Measurements from ENCODE around the gene HAT1.
"Not testable (repeated sequence)": the region's sequence is repeated elsewhere in the genome, so short reads cannot be mapped to it uniquely, and the experiment has no call there.

Gene HAT1, protein sequence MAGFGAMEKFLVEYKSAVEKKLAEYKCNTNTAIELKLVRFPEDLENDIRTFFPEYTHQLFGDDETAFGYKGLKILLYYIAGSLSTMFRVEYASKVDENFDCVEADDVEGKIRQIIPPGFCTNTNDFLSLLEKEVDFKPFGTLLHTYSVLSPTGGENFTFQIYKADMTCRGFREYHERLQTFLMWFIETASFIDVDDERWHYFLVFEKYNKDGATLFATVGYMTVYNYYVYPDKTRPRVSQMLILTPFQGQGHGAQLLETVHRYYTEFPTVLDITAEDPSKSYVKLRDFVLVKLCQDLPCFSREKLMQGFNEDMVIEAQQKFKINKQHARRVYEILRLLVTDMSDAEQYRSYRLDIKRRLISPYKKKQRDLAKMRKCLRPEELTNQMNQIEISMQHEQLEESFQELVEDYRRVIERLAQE

DNA sequence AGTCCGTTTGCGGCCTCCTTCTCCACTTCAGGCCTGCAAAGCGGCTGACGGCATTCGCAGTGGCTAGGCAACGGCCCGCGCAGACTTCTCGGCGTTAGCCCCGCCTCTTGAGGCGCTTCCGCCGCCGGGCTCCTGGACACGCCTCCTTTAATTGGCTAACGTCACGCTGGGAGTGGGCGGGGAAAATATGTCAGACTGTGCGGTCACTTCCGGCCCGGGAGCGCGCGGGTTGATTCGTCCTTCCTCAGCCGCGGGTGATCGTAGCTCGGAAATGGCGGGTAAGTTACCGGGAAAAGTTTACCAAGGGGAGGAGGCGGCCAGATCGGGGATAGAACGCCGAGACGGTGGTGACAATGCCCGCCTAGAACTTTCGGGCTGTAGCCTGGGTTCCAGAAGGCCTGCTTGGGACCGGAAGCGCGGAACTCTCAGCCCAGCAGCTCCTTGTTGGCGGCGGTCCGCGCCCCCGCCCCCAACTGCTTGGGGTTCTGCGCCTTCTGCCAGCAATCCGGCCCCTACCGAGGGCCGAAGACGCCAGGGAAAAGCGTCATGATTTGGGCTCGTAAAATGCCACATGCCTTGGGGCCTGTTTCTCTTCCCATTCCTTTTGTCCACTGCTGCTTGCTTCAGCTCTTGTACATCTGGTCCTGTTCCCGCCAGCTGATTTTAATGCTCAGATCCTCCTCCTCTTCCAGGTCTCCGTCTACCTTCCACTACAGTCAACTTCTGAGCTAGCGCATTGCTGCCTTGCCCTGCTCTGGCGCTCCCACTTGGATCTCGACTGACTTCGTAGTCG is at the start of gene HAT1:
HAT1 (plus strand) TSS at position 232 of the 793 bp plus-strand sequence; CDS start at position 272, 40 bp downstream.
- DNase-seq (ENCODE audit: low spot score), result peak; percentile 98

DNA sequence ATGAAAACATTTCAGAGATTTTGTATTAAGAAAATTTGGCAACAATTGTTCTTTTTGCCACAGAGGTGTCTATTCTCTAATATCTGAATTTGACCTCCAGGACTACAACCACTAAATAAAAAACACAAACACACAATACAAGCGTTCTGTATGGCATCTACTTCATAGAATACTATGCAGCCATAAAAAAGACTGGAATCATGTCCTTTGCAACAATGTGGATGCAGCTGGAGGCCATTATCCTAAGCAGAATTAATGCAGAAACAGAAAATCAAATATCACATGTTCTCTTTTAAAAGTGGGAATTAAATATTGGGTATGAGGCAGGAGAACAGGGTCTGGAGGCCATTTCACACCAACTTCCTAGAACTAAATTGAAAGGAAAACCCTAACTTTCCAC is 47.7 kb upstream of the HAT1 start:
- no peak for DNase-seq (ENCODE audit: low spot score)

DNA sequence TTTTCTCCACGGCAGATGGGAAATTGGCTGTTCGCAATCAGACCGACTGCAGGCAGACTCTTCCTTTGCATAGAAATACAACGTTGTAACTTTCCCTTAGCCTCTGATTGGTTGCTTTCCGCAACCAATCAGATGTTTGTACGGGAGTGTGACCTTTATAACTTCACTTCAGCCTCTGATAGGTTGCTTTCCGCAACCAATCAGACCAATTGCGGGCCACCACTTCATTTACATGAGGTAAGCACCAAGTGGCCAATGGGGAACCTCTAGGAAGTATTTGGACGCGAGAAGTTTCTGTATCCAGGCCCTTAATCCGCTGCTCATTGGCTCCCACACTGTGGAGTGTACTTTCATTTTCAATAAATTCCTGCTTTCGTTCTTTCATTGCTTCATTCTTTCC is 47.3 kb upstream of the HAT1 start:
- DNase-seq (ENCODE audit: low spot score), result no peak

DNA sequence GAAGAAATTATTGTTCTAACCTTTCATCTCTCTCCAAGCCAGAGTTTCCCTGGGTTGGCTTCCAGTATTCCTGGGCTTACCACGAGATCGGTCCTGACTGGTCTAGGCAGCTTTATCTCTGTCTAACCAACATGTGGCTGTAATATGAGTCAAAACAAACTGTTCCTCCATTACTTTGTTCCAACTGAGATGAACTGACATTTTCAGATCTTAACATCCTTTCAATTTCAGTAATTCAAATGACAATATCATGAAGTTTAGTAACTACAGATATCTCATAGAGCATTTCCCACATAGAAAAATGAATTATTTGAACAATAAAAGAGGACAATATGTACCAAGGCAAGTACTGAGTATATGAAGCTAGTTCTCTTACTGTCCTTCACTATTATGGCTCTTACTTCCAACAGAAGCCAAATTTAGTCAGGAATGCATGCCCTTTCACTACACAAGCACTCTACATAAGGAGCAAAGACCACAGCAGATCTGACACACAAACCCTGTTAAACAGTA is 43.7 kb upstream of the HAT1 start:
- no peak for DNase-seq (ENCODE audit: low spot score)

DNA sequence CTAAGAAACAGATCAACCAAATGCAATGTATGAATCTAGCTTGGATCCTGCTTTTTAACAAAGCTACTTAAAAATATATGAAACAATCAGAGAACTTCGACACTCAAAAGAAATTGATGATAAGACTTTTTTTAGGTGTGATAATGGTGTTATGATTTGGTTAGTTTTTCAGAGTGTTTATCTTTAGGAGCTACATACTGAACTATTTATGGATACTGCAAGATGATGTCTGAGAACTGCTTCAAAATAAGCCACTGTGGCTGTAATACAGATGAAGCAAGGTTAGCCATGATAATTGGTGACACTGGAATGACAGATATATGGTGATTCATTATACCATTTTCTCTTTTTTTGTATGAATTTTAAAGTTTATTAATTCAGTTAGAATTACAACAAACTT is 42.4 kb upstream of the HAT1 start:
- DNase-seq (ENCODE audit: low spot score), result no peak

DNA sequence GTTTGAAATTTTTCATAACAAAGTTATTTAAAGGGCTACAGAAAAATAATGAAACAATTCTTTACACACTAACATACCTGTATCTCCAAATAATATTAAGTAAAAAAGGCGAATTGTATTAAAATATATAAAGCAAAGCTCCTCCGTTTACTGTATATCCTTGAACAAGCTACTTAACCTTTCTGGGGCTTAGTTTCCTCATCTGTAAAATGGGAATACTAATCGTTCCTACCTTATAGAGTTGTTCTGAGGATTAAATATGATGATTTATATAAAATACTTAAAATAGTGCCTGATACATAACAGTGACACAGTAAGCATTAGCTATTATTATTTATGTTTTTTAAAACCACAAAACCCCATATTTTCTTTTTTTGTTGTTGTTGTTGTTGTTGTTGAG is 41.5 kb upstream of the HAT1 start:
- DNase-seq (ENCODE audit: low spot score), result no peak

DNA sequence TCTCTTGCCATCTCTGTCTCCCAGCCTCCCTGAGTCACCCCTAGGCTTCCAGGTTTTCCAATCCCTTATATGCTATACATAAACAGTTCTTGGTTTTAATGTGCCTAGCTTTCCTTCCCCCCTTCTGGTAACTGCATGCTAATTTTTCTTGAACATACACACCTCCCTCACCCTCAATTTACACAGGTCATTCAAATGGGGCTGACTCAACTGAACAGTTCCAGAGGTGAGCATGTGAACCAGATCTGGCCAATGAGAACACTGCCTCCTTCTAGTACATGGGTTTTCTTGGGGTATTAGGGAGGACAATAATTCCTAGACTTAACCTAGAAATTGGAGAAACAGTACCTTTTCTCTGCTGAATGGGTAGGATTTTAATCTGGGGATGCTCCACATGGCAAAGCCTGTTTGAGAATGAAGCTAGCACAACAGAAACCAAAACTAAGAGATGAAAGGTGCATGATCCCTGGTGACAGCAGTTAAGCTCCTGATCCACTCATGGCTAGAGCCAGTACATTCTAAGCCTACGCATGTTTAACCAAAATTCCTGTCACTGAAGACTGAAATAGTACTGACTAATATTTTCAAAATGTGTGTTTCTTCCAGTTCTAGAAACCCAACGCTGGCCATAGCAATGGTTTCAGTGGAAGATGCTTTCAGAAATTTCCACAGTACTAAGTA is 40.0 kb upstream of the HAT1 start:
- no peak for DNase-seq (ENCODE audit: low spot score)

DNA sequence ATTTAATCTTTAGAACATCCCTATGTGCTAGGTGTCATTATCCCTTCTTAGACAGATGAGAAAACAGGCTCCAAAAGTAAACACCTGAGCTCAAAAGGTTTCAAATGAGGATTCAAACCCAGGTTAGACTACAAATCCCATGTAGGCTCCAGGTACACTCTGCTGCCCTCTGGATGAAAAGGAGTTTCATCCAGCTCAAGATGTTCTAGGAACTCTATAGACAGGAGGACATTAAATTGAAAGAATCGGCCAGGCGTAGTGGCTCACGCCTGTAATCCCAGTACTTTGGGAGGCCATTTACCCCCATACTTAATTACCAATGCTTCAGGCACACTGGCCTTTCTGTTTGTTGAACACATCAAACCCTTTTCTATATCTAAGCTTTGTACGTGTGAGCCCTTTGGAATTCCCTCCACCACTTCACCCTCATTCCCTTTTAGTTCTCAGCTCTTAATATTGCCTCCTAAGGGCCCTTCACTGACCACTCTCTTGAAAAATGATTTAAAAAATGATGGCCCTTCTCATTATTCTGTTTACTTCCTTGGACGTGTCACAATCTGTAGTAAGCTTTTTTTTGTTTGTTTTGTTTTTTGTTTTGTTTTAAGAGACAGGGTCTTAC is 38.9 kb upstream of the HAT1 start:
- no peak for DNase-seq (ENCODE audit: low spot score)

DNA sequence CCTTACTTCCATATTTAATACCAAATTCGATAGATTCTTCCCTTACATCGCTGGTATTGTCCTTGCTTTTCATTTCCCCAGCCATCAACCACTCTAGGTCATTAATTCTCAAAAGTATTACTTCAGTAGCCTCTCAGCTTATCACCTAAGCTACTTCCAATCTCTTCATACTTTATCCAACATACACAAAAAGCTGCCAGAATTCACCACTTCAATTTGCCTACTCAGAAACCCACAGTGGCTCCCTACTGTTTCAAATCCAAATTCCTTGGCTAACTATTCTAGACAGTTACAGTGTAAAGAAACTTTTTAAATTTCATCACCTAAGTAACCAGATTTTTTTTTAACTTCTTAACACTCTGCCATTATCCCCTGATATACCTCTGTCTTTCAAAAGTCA is 32.9 kb upstream of the HAT1 start:
- DNase-seq (ENCODE audit: low spot score), result no peak

DNA sequence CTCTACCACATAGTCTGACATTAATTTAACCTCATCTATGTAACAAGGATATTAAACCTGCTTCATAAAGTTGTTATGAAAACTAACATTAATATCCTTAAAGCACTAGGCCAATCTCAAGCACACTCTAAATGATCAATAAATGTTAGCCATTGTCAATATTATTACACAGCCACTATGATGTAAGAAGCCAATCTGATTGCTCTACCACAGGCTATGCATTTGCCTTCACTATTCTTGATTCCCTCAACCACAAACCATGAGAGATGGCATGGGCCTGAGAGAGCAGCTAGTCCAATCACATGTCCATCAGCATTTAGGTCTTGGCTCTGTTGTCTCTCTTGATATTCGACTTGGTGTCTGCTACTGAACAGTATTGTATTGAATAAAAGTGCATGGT is 32.5 kb upstream of the HAT1 start:
- DNase-seq (ENCODE audit: low spot score), result no peak

DNA sequence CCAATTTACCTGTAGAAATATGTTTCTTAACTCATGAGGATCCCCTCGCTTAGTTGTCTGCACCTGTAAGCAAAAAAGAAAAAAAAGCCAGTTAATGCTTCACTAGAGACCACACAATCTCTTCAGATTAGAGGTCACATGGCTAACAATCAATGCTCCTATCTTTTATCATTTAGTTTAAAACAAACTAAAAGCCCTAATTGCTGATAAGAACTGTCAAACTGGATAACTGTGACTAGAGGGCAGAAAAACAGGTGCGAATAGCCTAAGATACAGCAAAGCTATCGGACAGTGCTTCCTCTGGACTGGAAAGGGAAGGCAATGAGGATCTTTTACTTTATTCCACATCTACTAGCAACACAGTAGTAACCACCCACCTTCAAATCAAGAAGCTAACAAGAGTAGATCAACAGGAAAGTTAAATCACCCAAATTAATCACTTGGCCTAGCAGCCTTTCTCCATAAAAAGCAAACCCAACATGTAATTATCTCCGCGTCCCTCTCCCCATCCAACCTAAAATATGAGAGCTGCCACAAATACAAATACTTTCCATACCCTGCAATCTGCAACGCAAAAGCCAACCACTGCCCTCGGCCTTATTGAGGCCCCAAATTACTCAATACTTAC is 29.0 kb upstream of the HAT1 start:
- DNase-seq (ENCODE audit: low spot score), result peak; percentile 16

DNA sequence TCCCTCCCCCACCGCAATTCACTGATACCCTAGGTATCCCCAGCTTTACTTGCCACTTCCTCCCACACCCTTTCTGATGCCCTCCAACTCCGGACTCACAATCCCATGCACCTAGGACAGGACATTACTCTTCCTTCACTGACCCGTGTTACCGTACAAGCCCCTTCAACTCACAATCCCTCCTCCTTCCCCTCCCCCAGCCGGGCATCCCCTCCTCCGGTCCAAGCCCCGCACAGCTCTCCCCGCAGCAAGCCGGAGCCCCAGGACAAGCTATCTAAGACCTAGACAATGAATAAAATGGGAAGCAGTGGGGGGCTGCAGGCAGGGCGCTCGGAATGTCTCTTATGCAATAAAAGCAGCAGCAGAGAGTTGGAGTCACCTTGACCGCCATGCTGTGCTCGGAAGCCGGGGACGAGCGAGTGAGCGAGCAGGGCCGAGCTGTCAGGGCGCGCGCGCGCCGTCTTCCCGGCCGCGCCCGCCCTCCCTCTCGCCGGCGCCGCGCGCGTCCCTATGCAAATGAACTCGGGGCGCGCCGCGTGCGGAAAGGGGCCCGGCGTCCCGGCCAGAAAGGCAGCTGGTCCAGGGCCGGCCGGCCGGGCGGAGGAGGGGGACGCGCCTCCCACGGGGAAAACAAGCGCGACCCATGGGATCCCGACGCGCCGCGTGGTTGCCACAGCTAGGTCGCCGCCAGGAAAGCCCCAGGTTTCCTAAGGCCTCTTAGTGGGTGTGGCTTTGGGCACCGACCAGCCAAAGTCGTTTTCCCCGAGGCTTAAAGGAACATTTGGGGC is 28.2 kb upstream of the HAT1 start, which contains the start of gene SLC25A12:
SLC25A12 (minus strand) TSS at position 421 of the 788 bp plus-strand sequence; CDS start at position 391, 30 bp downstream.
- peak; percentile 84 for DNase-seq (ENCODE audit: low spot score)

DNA sequence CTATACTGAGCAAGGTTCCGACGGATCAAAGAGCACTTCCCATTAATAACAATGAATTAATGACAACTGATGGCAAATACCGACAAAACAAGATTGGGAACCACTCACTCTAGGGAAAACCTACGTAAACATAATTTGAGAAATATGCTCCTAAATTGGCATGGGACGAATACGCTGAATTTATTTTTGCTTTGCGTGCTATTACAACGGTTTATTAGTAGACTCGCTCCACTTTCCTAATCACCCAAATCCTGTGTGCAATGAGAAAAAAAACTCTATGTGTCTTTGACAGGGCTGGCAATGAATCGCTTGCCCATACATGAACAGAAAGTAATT is 27.7 kb upstream of the HAT1 start:
- DNase-seq (ENCODE audit: low spot score), result peak; percentile 2

DNA sequence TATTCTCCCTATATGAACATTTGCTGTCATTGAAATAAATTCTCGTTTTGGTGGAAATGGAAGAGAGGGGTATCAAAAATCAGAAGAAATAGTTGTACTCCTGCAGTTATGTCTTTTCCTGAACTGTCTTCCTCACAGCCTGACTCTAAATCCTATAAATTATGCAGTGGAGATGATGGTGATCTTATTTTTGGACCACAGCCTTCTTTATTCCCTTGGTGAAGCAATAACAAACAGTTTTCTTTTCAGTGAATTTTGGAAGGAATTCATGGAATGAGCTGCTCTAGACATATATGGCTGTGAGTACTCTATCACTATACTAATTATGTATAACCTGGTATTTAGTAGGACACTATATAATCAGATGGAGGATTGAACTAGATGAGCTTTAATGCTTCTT is 26.5 kb upstream of the HAT1 start:
- no peak for DNase-seq (ENCODE audit: low spot score)

DNA sequence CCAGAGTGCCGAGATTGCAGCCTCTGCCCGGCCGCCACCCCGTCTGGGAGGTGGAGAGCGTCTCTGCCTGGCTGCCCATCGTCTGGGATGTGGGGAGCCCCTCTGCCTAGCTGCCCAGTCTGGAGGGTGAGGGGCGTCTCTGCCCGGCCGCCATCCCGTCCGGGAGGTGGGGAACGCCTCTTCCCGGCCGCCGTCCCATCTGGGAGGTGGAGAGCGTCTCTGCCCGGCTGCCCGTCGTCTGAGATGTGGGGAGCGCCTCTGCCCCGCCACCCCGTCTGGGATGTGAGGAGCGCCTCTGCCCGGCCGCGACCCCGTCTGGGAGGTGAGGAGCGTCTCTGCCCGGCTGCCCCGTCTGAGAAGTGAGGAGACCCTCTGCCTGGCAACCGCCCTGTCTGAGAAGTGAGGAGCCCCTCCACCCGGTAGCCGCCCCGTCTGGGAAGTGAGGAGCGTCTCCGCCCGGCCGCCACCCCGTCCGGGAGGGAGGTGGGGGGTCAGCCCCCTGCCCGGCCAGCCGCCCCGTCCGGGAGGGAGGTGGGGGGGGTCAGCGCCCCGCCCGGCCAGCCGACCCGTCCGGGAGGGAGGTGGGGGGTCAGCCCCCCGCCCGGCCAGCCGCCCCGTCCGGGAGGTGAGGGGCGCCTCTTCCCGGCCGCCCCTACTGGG is 22.5 kb upstream of the HAT1 start:
- DNase-seq (ENCODE audit: low spot score), result not testable (repeated sequence)

DNA sequence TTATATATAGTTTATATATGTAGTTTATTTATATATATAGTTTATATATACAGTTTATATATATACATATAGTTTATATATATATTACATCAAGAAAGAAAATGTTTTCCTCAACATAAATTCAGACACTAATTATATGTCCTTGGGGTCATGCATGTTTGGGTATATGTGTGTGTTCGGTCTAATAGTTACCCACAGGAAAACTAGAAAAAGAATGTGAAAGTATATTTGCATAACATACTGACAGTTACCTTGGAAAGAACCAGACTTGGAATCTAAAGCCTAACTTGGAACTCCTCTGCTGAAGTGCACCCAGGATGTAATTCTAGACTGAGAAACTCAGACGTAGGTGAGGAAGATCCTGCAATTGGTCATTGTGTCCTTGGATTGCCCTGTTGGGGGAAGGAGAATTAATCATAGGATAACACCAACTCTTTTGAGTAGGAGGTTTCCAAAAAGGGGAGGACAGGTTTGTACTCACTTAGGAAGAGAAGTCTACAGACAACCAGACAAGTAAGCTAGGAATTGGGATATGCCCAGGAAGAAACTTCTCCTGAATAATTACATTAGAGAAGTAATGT is 19.3 kb upstream of the HAT1 start:
- DNase-seq (ENCODE audit: low spot score), result no peak

DNA sequence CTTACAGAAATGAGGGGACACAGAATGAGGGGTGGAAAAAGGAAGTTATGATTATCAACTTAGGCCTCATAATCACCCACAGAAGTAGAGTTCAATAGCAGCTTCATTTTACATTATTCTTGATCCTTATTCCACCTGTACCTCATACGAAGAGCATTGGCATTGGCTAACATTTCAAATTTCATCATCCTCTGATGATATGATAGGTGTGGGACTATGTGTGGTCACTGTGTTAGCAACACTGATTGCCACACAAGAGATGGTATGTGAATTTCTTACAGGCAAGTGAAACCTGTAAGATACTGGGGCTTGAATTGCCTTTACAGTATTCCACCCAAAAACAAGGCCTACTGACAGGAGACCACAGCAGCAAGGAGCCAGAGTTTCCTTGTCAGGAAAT is 14.0 kb upstream of the HAT1 start:
- DNase-seq (ENCODE audit: low spot score), result no peak

DNA sequence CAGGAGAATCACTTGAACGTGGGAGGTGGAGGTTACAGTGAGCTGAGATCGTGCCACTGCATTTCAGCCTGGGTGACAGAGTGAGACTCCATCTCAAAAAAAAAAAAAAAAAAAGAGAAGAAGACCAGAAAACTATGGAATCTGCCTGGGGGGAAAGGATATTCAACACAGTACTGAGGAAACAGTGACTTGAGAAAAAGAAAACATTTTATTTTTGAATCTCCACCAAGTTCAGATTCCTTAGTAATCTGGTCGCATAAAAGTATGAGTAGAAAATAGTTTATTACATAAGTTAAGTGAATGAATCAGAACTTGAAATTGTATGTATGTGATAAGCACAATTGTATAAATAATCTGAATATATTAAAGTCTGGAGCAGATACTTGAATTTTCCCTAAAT is 13.0 kb upstream of the HAT1 start:
- DNase-seq (ENCODE audit: low spot score), result no peak

DNA sequence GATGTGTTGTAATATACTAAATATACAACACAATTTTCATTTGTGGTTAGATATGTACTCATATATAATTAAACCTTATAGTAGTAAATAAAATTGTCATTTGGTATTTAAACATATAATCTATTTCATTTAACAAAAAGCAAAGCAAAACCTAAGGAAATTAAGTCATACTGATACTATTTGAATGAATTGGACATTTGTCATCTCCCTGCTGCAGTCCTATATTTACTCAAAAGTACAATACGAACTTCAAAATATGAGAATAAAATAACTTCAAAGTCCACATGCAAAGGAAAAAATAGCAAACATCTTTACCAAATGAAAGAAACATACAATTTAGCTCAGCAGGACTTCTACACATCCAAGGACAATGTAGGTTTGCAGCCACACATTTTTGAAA is 11.8 kb upstream of the HAT1 start:
- no peak for DNase-seq (ENCODE audit: low spot score)

DNA sequence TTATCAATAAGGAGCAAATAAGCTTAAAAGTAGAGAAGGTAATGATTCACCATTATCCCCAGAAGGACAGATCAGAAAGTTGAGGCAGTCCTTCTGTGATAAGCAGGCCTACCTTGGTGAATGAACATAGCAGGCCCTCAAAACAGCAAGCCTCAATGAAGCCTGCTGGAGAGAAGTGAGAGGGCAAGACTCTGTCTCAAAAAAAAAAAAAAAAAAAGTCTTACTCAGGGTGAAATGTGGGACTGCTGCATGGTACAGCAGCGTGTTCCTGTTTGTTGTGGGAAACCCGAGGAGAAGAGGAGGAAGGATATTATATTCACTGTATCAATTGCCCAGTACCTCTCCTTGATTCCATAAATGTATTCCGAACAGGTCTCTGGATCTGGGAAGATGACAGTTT is 8.7 kb upstream of the HAT1 start:
- no peak for DNase-seq (ENCODE audit: low spot score)

Data from putamen (tissue), 1 donor.